Breast epithelium (tissue), 3 donors: Measurements from ENCODE around the gene KCND3.

ENCODE experiments used
- CTCF ChIP-seq, 3 donors: fragments of 450-650 bp; IDR thresholded peaks; one replicate each; pipeline ENCODE4 v1.5.1; 2016 to 2017; ENCODE audit warnings: antibody characterized with exemption in 3 of 3, mild to moderate bottlenecking in 3 of 3, moderate library complexity in 3 of 3
- POLR2A ChIP-seq: fragments of 450-650 bp; IDR thresholded peaks from one replicate; pipeline ENCODE4 v1.6.1; 2016; ENCODE audit warnings: antibody characterized with exemption, mild to moderate bottlenecking, moderate library complexity

DNA sequence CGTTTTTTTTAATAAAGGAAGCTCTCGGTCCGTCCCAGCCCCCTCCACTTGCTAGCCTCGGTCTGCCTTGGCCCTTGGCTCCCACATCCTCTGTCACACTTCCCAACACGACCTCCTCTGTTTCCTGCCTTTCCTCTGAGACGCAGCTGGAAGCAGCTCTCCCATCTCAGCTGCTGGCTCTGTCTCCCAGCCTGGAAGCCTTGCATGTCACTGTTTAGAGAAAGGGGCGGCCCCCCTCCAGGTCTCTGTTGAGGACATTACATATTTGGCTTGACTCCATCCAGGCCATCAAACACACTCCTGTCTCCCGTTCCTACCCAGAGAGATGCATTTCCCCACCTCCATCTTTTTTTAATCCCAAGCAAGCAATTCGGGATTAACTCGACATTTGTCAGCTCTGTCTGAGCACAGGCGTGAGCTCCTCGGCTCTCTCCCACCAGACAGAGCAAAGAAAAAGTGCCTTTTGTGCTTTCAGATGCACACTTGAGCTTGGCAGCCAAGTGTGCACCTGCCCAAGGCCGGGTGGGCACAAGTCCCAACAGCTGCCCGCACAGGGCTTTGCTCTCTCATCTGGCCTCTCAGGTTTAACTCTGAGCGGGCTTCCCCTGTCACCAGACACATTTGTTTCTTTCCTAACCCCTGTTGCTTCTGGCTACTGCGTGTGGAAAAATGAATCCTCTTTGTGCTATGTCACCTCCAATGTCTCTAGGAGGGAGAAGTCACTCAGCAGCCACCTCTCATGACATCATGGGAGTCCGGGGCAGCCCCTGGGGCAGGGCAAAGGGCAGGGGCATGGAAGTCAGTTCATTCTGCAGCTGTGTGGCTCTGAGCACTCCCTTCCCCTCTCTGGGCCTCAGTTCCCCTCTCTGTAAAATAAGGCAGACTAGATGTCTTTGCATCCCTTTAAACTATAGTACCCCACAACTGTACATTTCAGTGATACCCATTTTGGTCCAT, 108.3 kb downstream of the KCND3 start:
- no peak for TF ChIP-seq CTCF (IDR thresholded peaks at IDR 0.05)
- no peak for TF ChIP-seq POLR2A
